Large intestine (tissue), 3 donors: ENCODE data around the gene NBL1. TPM values are rescaled to one million over a fixed set of nuclear protein-coding genes. Genes with fewer than 3 reads are reported as not detected.
A peak's percentile ranks its signal among the peaks of the same experiment; 100 is the strongest.

Experiments
- DNase-seq, 2 donors: peaks; one replicate each; pipeline versions ENCODE4 v3.0.0 to v3.0.0-alpha.2; 2013
- H3K27ac ChIP-seq: one replicate; pipeline ENCODE4 v1.5.1; 2013; ENCODE audit warnings: low read length
- H3K27me3 ChIP-seq: 2 replicates; pipeline ENCODE4 v1.6.1; 2013; ENCODE audit warnings: low read length; ENCODE audit not compliant: control insufficient read depth, insufficient read depth
- H3K36me3 ChIP-seq: 2 replicates; pipeline ENCODE4 v1.6.1; 2013; ENCODE audit warnings: low read length; ENCODE audit not compliant: control insufficient read depth, insufficient read depth
- H3K4me1 ChIP-seq: one replicate; pipeline ENCODE4 v1.6.1; 2013; ENCODE audit warnings: low read length; ENCODE audit not compliant: control insufficient read depth, insufficient read depth
- H3K4me3 ChIP-seq: one replicate; pipeline ENCODE4 v1.5.1; 2013; ENCODE audit warnings: low read length
- H3K9me3 ChIP-seq: one replicate; pipeline ENCODE4 v1.6.1; 2013; ENCODE audit warnings: mild to moderate bottlenecking, low read depth, low read length, moderate library complexity; ENCODE audit not compliant: control insufficient read depth
- WGBS: methylation state at CpG from one replicate; pipeline ENCODE4 v1.1.5; 2013; ENCODE audit warnings: low lambda C conversion rate; ENCODE audit not compliant: insufficient coverage; 5-methylcytosine and 5-hydroxymethylcytosine counted together
- polyA plus RNA-seq: library from polyadenylated mRNA; unstranded; fragments of 120-200 nt; gene quantifications from one replicate; pipeline ENCODE4 v1.2.1, GENCODE V29; 2013

NBL1 gene
- polyA plus RNA-seq, 1 donor: 53.5 TPM

- no CpG with 5 or more reads among the region's 12 CpGs for WGBS
- peaks cover 12% of the 10 kb centered on the region for H3K4me1 ChIP-seq
Measured at GRCh38 chr1:19608232-19608631, 35.9 kb upstream of the NBL1 start.

GRCh38 chr1:19610282-19610981 lies 33.7 kb upstream of the NBL1 start:
- Histone ChIP-seq H3K4me1 (peaks cover 23% of the 10 kb centered on the region), H3K27me3 (no peaks in the 10 kb centered on the region), H3K36me3 (peaks cover 4% of the 10 kb centered on the region), H3K9me3 (no peaks in the 10 kb centered on the region), H3K27ac (no peak overlapping the region), H3K4me3 (no peak overlapping the region)
- no peak for DNase-seq
- 80% methylated on average over 1 of the region's 8 CpGs for WGBS

More at GRCh38 chr1:19608232-19608631, 35.9 kb upstream of the NBL1 start:
- peaks cover 8% of the 10 kb centered on the region for H3K36me3 ChIP-seq
- no peak overlapping the region for H3K27ac ChIP-seq
- H3K9me3 ChIP-seq: no peaks in the 10 kb centered on the region
- no peak for DNase-seq
- no peaks in the 10 kb centered on the region for H3K27me3 ChIP-seq
- H3K4me3 ChIP-seq: no peak overlapping the region

- peak overlapping the region; percentile 78 for H3K27ac ChIP-seq
- WGBS: 80% methylated on average over 1 of the region's 5 CpGs
- H3K4me1 ChIP-seq: peaks cover 23% of the 10 kb centered on the region
- no peak overlapping the region for H3K4me3 ChIP-seq
- DNase-seq: no peak
- H3K36me3 ChIP-seq: peaks cover 6% of the 10 kb centered on the region
- no peaks in the 10 kb centered on the region for H3K27me3 ChIP-seq
- H3K9me3 ChIP-seq: no peaks in the 10 kb centered on the region
Measured at GRCh38 chr1:19612530-19612929, 31.6 kb upstream of the NBL1 start.

- Histone ChIP-seq H3K27me3 (no peaks in the 10 kb centered on the region), H3K4me1 (peaks cover 23% of the 10 kb centered on the region), H3K4me3 (no peak overlapping the region), H3K27ac (peak overlapping the region; percentile 78), H3K36me3 (peaks cover 6% of the 10 kb centered on the region), H3K9me3 (no peaks in the 10 kb centered on the region)
- DNase-seq: peak; percentile 57 to 86
- 15% methylated on average over 2 of the region's 7 CpGs for WGBS
Measured at GRCh38 chr1:19613171-19613703, 30.9 kb upstream of the NBL1 start.

GRCh38 chr1:19615438-19615837 lies 28.7 kb upstream of the NBL1 start:
- no peak for DNase-seq
- Histone ChIP-seq H3K9me3 (no peaks in the 10 kb centered on the region), H3K36me3 (peaks cover 6% of the 10 kb centered on the region), H3K4me3 (no peak overlapping the region), H3K27me3 (no peaks in the 10 kb centered on the region), H3K4me1 (peaks cover 38% of the 10 kb centered on the region), H3K27ac (no peak overlapping the region)
- WGBS: 63% methylated on average over 2 of the region's 6 CpGs

- Histone ChIP-seq H3K4me1 (peaks cover 38% of the 10 kb centered on the region), H3K36me3 (peaks cover 6% of the 10 kb centered on the region), H3K9me3 (no peaks in the 10 kb centered on the region), H3K27ac (no peak overlapping the region), H3K4me3 (no peak overlapping the region), H3K27me3 (no peaks in the 10 kb centered on the region)
- WGBS: 80% methylated on average over 1 of the region's 2 CpGs
- no peak for DNase-seq
Measured at GRCh38 chr1:19616489-19616888, 27.6 kb upstream of the NBL1 start.

- Histone ChIP-seq H3K9me3 (no peaks in the 10 kb centered on the region), H3K4me1 (peaks cover 35% of the 10 kb centered on the region), H3K27ac (no peak overlapping the region)
Measured at GRCh38 chr1:19617376-19617775, 26.7 kb upstream of the NBL1 start.

GRCh38 chr1:19618428-19618827 lies 25.7 kb upstream of the NBL1 start:
- no peak overlapping the region for H3K27ac ChIP-seq

More at GRCh38 chr1:19617376-19617775, 26.7 kb upstream of the NBL1 start:
- Histone ChIP-seq H3K4me3 (no peak overlapping the region), H3K36me3 (peaks cover 6% of the 10 kb centered on the region), H3K27me3 (no peaks in the 10 kb centered on the region)
- WGBS: 55% methylated on average over 2 of the region's 3 CpGs
- DNase-seq: no peak

GRCh38 chr1:19619697-19620384 lies 24.3 kb upstream of the NBL1 start:
- peak; percentile 26 to 61 for DNase-seq
- Histone ChIP-seq H3K27me3 (no peaks in the 10 kb centered on the region), H3K36me3 (peaks cover 12% of the 10 kb centered on the region), H3K4me3 (no peak overlapping the region), H3K9me3 (no peaks in the 10 kb centered on the region), H3K27ac (peak overlapping the region; percentile 61), H3K4me1 (peaks cover 27% of the 10 kb centered on the region)
- no CpG with 5 or more reads among the region's 3 CpGs for WGBS

More at GRCh38 chr1:19618428-19618827, 25.7 kb upstream of the NBL1 start:
- H3K4me1 ChIP-seq: peaks cover 29% of the 10 kb centered on the region
- peaks cover 6% of the 10 kb centered on the region for H3K36me3 ChIP-seq
- H3K27me3 ChIP-seq: no peaks in the 10 kb centered on the region
- H3K4me3 ChIP-seq: no peak overlapping the region
- no peak for DNase-seq
- H3K9me3 ChIP-seq: no peaks in the 10 kb centered on the region
- no CpG with 5 or more reads among the region's 3 CpGs for WGBS

GRCh38 chr1:19620786-19621185 lies 23.3 kb upstream of the NBL1 start:
- Histone ChIP-seq H3K4me1 (peaks cover 25% of the 10 kb centered on the region), H3K27me3 (no peaks in the 10 kb centered on the region), H3K9me3 (no peaks in the 10 kb centered on the region), H3K4me3 (no peak overlapping the region), H3K36me3 (peaks cover 21% of the 10 kb centered on the region), H3K27ac (no peak overlapping the region)
- DNase-seq: no peak
- WGBS: no CpG with 5 or more reads among the region's 3 CpGs
